HFFc6 (cell line): Measurements from ENCODE around the gene AFF1. TPM values are rescaled to one million over a fixed set of nuclear protein-coding genes. Genes with fewer than 3 reads are reported as not detected.

Source experiments
- DNase-seq: peaks from one replicate; pipeline ENCODE4 v3.0.0-alpha.2; 2018
- H3K27ac Mint-ChIP-seq: 2 replicates; pipeline ENCODE4 v1.8.0; 2020; ENCODE audit warnings: mild to moderate bottlenecking, mixed read lengths
- H3K27me3 Mint-ChIP-seq: 2 replicates; pipeline ENCODE4 v1.8.0; 2021; ENCODE audit warnings: mild to moderate bottlenecking, moderate library complexity, mixed read lengths; ENCODE audit not compliant: insufficient read depth
- H3K36me3 Mint-ChIP-seq: 2 replicates; pipeline ENCODE4 v1.8.0; 2021; ENCODE audit warnings: low read depth, mixed read lengths
- H3K4me1 Mint-ChIP-seq: 2 replicates; pipeline ENCODE4 v1.8.0; 2020; ENCODE audit warnings: low read depth, mixed read lengths
- H3K4me3 Mint-ChIP-seq: 2 replicates; pipeline ENCODE4 v1.8.0; 2020; ENCODE audit warnings: mild to moderate bottlenecking, moderate library complexity, mixed read lengths
- H3K9me3 Mint-ChIP-seq: 2 replicates; pipeline ENCODE4 v1.8.0; 2020; ENCODE audit warnings: mild to moderate bottlenecking, mixed read lengths
- total RNA-seq, 6 experiments: library from RNA; stranded (reverse); fragmentation: NEBNext Ultra II Directional; extraction: Animal tissue kit (Norgen Biotek cat#: 25700); gene quantifications; 2 replicates in 1 of 6; 3 replicates in 5 of 6; pipeline ENCODE4 v1.2.3, GENCODE V29; 2021
- TF ChIP-seq, protein P1 (sequence below): fragments of 200-600 bp; sonication (generic); IDR thresholded peaks from 2 replicates; pipeline ENCODE4 v1.5.0; 2021; ENCODE audit warnings: antibody characterized with exemption, mild to moderate bottlenecking

AFF1 gene
- total RNA-seq, 6 experiments from 2014 or later, result 28.3 to 43.6 (median 32.8) TPM

DNA sequence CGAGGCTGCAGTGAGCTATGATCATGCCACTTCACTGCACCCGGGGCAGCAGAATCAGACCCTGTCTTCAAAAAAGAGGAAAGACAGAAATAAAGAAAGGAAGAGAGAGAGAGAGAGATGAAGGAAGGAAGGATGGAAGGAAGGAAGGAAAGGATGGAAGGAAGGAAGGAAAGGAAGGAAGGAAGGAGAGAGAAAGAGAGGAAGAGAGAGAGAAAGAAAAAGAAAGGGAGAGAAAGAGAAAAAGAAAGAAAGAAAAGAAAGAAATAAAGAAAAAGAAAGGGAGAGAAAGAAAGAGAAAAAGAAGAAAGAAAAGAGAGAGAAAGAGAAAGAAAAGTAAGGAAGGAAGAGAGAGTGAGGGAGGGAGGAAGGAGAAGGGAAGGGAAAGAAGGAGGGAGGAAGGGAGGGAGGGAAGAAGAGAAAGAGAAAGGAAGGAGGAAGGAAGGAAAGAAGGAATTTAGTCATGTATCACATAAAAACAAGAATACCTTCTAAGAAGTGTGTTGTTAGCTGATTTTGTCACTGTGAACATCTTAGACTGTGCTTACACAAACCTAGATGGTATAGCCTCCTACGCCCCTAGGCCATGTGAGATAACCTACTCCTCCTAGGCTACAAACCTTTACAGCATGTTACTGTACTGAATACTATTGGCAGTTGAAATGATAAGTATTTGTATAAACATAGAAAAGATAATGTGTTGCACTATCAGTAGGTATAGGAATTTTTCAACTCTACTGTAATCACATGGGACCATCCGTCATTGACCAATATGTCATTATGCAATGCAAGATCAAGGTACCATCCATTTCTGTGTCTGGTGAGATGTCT, 17.4 kb upstream of the AFF1 start:
- H3K27ac Mint-ChIP-seq, result no peak overlapping the region
- H3K36me3 Mint-ChIP-seq, result 0 out of 2 replicates have a peak, but pooled peaks cover 5% of the 10 kb centered on the region
- TF ChIP-seq, protein P1, sequence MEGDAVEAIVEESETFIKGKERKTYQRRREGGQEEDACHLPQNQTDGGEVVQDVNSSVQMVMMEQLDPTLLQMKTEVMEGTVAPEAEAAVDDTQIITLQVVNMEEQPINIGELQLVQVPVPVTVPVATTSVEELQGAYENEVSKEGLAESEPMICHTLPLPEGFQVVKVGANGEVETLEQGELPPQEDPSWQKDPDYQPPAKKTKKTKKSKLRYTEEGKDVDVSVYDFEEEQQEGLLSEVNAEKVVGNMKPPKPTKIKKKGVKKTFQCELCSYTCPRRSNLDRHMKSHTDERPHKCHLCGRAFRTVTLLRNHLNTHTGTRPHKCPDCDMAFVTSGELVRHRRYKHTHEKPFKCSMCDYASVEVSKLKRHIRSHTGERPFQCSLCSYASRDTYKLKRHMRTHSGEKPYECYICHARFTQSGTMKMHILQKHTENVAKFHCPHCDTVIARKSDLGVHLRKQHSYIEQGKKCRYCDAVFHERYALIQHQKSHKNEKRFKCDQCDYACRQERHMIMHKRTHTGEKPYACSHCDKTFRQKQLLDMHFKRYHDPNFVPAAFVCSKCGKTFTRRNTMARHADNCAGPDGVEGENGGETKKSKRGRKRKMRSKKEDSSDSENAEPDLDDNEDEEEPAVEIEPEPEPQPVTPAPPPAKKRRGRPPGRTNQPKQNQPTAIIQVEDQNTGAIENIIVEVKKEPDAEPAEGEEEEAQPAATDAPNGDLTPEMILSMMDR, result no peak
- DNase-seq, result no peak
- H3K4me1 Mint-ChIP-seq, result peaks cover 47% of the 10 kb centered on the region
- H3K27me3 Mint-ChIP-seq, result no peaks in the 10 kb centered on the region
- no peak overlapping the region for H3K4me3 Mint-ChIP-seq
- no peaks in the 10 kb centered on the region for H3K9me3 Mint-ChIP-seq

- no peaks in the 10 kb centered on the region for H3K27me3 Mint-ChIP-seq
- 0 out of 2 replicates have a peak, but pooled peaks cover 5% of the 10 kb centered on the region for H3K36me3 Mint-ChIP-seq
- no peaks in the 10 kb centered on the region for H3K9me3 Mint-ChIP-seq
- H3K4me1 Mint-ChIP-seq, result peaks cover 54% of the 10 kb centered on the region
- H3K27ac Mint-ChIP-seq, result peak overlapping the region; percentile 78
- peak; percentile 54 for DNase-seq
- TF ChIP-seq, protein P1, result no peak
- H3K4me3 Mint-ChIP-seq, result peak overlapping the region; percentile 26
Measured at GRCh38 chr4:86918539-86919072, 16.2 kb upstream of the AFF1 start.

- Mint-ChIP-seq H3K27ac (peak overlapping the region; percentile 45), H3K4me1 (peaks cover 65% of the 10 kb centered on the region), H3K36me3 (0 out of 2 replicates have a peak, but pooled peaks cover 5% of the 10 kb centered on the region), H3K4me3 (no peak overlapping the region; the same call in 1 of the 2 replicates), H3K27me3 (no peaks in the 10 kb centered on the region), H3K9me3 (no peaks in the 10 kb centered on the region)
- peak; percentile 39 for DNase-seq
- TF ChIP-seq, protein P1, result no peak
Measured at GRCh38 chr4:86919561-86920223, 15.1 kb upstream of the AFF1 start.

- H3K36me3 Mint-ChIP-seq, result peaks cover 13% of the 10 kb centered on the region; the same call in 1 of the 2 replicates
- TF ChIP-seq, protein P1, result no peak
- no peaks in the 10 kb centered on the region for H3K27me3 Mint-ChIP-seq
- peaks cover 83% of the 10 kb centered on the region for H3K4me1 Mint-ChIP-seq
- H3K27ac Mint-ChIP-seq, result peak overlapping the region; percentile 46; the same call in 1 of the 2 replicates
- no peaks in the 10 kb centered on the region for H3K9me3 Mint-ChIP-seq
- no peak overlapping the region; the same call in 1 of the 2 replicates for H3K4me3 Mint-ChIP-seq
- peak; percentile 13 for DNase-seq
Measured at GRCh38 chr4:86921608-86922252, 13.1 kb upstream of the AFF1 start.

DNA sequence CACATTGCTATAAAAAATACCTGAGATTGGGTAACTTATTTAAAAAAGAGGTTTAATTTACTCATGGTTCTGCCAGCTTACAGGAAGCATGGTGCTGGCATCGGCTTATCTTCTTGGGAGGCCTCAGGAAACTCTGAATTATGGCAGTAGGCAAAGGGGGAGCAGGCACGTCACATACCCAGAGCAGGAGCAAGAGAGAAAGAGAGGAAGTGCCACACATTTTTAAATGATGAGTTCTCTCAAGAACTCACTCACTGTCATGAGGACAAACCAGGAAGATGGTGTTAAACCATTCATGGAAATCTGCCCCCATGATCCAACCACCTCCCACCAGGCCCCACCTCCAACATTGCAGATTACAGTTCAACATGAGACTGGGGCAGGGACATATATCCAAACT, 10.0 kb upstream of the AFF1 start:
- Mint-ChIP-seq H3K27ac (peak overlapping the region; percentile 82), H3K27me3 (peaks cover 3% of the 10 kb centered on the region), H3K4me1 (peaks cover 79% of the 10 kb centered on the region), H3K4me3 (peak overlapping the region; percentile 31), H3K9me3 (no peaks in the 10 kb centered on the region), H3K36me3 (peaks cover 9% of the 10 kb centered on the region; the same call in 1 of the 2 replicates)
- peak; percentile 83 for DNase-seq
- TF ChIP-seq, protein P1, result no peak
